Endodermal cell (in vitro differentiated cells): Measurements from ENCODE around the gene TTC23. TPM values are rescaled to one million over a fixed set of nuclear protein-coding genes. Genes with fewer than 3 reads are reported as not detected.
"Not testable (repeated sequence)": the region's sequence is repeated elsewhere in the genome, so short reads cannot be mapped to it uniquely, and the experiment has no call there.

Experiments used
- DNase-seq: peaks from one replicate; pipeline ENCODE4 v3.0.0-alpha.2; 2017
- H3K27ac ChIP-seq: 2 replicates; pipeline ENCODE4 v1.5.1; 2013; ENCODE audit warnings: mild to moderate bottlenecking, low read depth, low read length, moderate library complexity
- H3K27me3 ChIP-seq: 2 replicates; pipeline ENCODE4 v1.6.1; 2013; ENCODE audit warnings: mild to moderate bottlenecking, low read length, moderate library complexity; ENCODE audit not compliant: insufficient read depth, control insufficient read depth, poor library complexity, severe bottlenecking
- H3K36me3 ChIP-seq: 2 replicates; pipeline ENCODE4 v1.7.0; 2013; ENCODE audit warnings: mild to moderate bottlenecking, low read length, moderate library complexity; ENCODE audit not compliant: control insufficient read depth, insufficient read depth
- H3K4me1 ChIP-seq: one replicate; pipeline ENCODE4 v1.7.0; 2013; ENCODE audit warnings: low read length; ENCODE audit not compliant: control insufficient read depth, insufficient read depth
- H3K4me3 ChIP-seq: 2 replicates; pipeline ENCODE4 v1.5.1; 2013; ENCODE audit warnings: mild to moderate bottlenecking, low read length, moderate library complexity
- H3K9ac ChIP-seq: 2 replicates; pipeline ENCODE4 v1.6.1; 2013; ENCODE audit warnings: mild to moderate bottlenecking, low read length, moderate library complexity; ENCODE audit not compliant: poor library complexity, severe bottlenecking; ENCODE audit errors: extremely low read depth
- H3K9me3 ChIP-seq: 2 replicates; pipeline ENCODE4 v1.6.1; 2013; ENCODE audit warnings: mild to moderate bottlenecking, low read length, moderate library complexity; ENCODE audit not compliant: control insufficient read depth
- H3K27ac Mint-ChIP-seq: 2 replicates; pipeline ENCODE4 v1.8.0; 2020; ENCODE audit warnings: mixed read lengths
- H3K27me3 Mint-ChIP-seq: 2 replicates; pipeline ENCODE4 v1.8.0; 2021; ENCODE audit warnings: mild to moderate bottlenecking, mixed read lengths; ENCODE audit not compliant: insufficient read depth
- H3K36me3 Mint-ChIP-seq: 2 replicates; pipeline ENCODE4 v1.8.0; 2020; ENCODE audit warnings: low read depth, mixed read lengths
- H3K4me1 Mint-ChIP-seq: 2 replicates; pipeline ENCODE4 v1.8.0; 2020; ENCODE audit warnings: mixed read lengths
- H3K4me3 Mint-ChIP-seq: 2 replicates; pipeline ENCODE4 v1.8.0; 2020; ENCODE audit warnings: mild to moderate bottlenecking, moderate library complexity, mixed read lengths
- H3K9me3 Mint-ChIP-seq: 2 replicates; pipeline ENCODE4 v1.8.0; 2020; ENCODE audit warnings: mild to moderate bottlenecking, mixed read lengths
- CTCF ChIP-seq: fragments of 200-600 bp; sonication (generic); conservative IDR thresholded peaks from 2 replicates; pipeline ENCODE4 v1.5.0; 2021; ENCODE audit warnings: antibody characterized with exemption, mild to moderate bottlenecking
- WGBS, 2 experiments: methylation state at CpG; one replicate each; pipeline versions ENCODE4 v1.1.5 to v1.1.7; 2013; ENCODE audit warnings: missing lambda C conversion rate in 2 of 2, mixed read lengths in 1 of 2; ENCODE audit not compliant: insufficient coverage in 1 of 2, insufficient read length in 1 of 2; 5-methylcytosine and 5-hydroxymethylcytosine counted together
- total RNA-seq, 2 donors: library from RNA; stranded (reverse); fragmentation: NEBNext Ultra II Directional in 1 of 2; extraction: Animal tissue kit (Norgen Biotek cat#: 25700) in 1 of 2; gene quantifications; 2 replicates in 1 of 2; 3 replicates in 1 of 2; pipeline ENCODE4 v1.2.1, GENCODE V29; 2021

The TTC23 gene
- total RNA-seq, 2 donors from 2014 or later: 20.7 to 26.3 TPM

- whole genome bisulfite sequencing, 2 experiments: 95 to 98% methylated on average over 10 to 11 of the region's 11 CpGs
- Histone ChIP-seq H3K4me1 (no peaks in the 10 kb centered on the region), H3K9me3 (no peaks in the 10 kb centered on the region), H3K9ac (no peak overlapping the region), H3K27me3 (no peaks in the 10 kb centered on the region), H3K4me3 (no peak overlapping the region), H3K36me3 (peaks cover 6% of the 10 kb centered on the region), H3K27ac (no peak overlapping the region)
- Mint-ChIP-seq H3K9me3 (no peaks in the 10 kb centered on the region), H3K4me1 (no peaks in the 10 kb centered on the region), H3K27me3 (no peaks in the 10 kb centered on the region), H3K36me3 (peaks cover 56% of the 10 kb centered on the region), H3K4me3 (no peak overlapping the region), H3K27ac (no peak overlapping the region)
- DNase-seq: no peak
- no peak for TF ChIP-seq CTCF
These were observed 133.8 kb downstream of the TTC23 start for GRCh38 chr15:99115300-99116215.

- Mint-ChIP-seq H3K4me3 (no peak overlapping the region), H3K27ac (no peak overlapping the region), H3K36me3 (peaks cover 48% of the 10 kb centered on the region), H3K27me3 (no peaks in the 10 kb centered on the region), H3K9me3 (no peaks in the 10 kb centered on the region), H3K4me1 (no peaks in the 10 kb centered on the region)
- H3K9me3 ChIP-seq: no peaks in the 10 kb centered on the region
- no peak for DNase-seq
- H3K27ac ChIP-seq: no peak overlapping the region
- no peaks in the 10 kb centered on the region for H3K27me3 ChIP-seq
- H3K36me3 ChIP-seq: peaks cover 6% of the 10 kb centered on the region
- H3K4me1 ChIP-seq: no peaks in the 10 kb centered on the region
- no peak overlapping the region for H3K9ac ChIP-seq
- 92 to 93% methylated on average over 7 to 12 of the region's 12 CpGs for WGBS, 2 experiments
- no peak for TF ChIP-seq CTCF
- no peak overlapping the region for H3K4me3 ChIP-seq
These were observed 134.7 kb downstream of the TTC23 start for GRCh38 chr15:99114511-99115299.

GRCh38 chr15:99113547-99114271, 135.7 kb downstream of the TTC23 start:
- H3K4me1 ChIP-seq: no peaks in the 10 kb centered on the region
- Mint-ChIP-seq H3K36me3 (peaks cover 38% of the 10 kb centered on the region), H3K4me1 (no peaks in the 10 kb centered on the region), H3K27me3 (no peaks in the 10 kb centered on the region), H3K4me3 (no peak overlapping the region), H3K9me3 (no peaks in the 10 kb centered on the region), H3K27ac (no peak overlapping the region)
- no peak overlapping the region for H3K4me3 ChIP-seq
- H3K27me3 ChIP-seq: no peaks in the 10 kb centered on the region
- DNase-seq: no peak
- 90 to 91% methylated on average over 12 to 13 of the region's 13 CpGs for WGBS, 2 experiments
- no peak overlapping the region for H3K27ac ChIP-seq
- no peak overlapping the region for H3K9ac ChIP-seq
- H3K36me3 ChIP-seq: peaks cover 6% of the 10 kb centered on the region
- H3K9me3 ChIP-seq: no peaks in the 10 kb centered on the region
- TF ChIP-seq CTCF: no peak

GRCh38 chr15:99111641-99112040, 137.7 kb downstream of the TTC23 start:
- H3K4me1 Mint-ChIP-seq, H3K4me3 ChIP-seq, H3K4me3 Mint-ChIP-seq, H3K27ac Mint-ChIP-seq, H3K9ac ChIP-seq, H3K4me1 ChIP-seq, H3K9me3 Mint-ChIP-seq, DNase-seq, H3K27me3 ChIP-seq, H3K36me3 ChIP-seq, H3K27me3 Mint-ChIP-seq, H3K9me3 ChIP-seq, H3K27ac ChIP-seq: not testable (repeated sequence)
- H3K36me3 Mint-ChIP-seq: peaks cover 27% of the 10 kb centered on the region
- WGBS, 2 experiments: 92 to 93% methylated on average over 5 to 8 of the region's 8 CpGs
